ENCODE results near the gene RNF141.
A peak's percentile ranks its signal among the peaks of the same experiment; 100 is the strongest.

The RNF141 gene

DNA sequence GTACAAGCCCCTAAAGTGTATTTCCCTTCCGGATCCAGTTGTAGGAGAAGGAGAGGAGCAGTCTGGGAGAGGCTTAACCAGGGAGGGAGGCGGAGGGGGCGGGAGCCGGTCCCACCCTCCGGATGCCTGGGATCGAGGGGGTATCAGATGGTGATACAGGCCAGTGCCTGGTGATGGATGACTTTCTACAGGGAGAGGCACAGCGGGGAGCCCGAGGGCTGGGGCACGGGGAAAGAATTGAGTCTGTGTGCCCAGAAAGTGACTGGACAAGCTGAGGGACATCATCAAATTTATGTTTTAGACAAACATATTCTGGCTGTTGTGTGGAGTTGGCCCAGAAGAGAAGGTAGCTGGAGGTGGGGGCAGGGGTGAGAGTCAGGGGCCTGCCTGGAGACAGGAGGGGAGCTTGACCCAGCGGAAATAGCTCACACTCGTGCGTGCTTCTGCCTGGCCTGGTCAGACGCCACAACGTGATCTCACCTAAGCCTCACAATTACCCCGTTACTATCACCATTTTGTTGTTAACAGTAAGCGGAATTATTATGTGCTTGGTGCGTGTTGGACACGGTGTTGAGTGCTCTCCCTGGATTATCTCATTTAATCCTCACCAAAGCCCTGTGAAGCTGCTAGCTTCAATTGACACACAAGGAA lies 43.5 kb downstream of the RNF141 start:
- DNase-seq = no peak

DNA sequence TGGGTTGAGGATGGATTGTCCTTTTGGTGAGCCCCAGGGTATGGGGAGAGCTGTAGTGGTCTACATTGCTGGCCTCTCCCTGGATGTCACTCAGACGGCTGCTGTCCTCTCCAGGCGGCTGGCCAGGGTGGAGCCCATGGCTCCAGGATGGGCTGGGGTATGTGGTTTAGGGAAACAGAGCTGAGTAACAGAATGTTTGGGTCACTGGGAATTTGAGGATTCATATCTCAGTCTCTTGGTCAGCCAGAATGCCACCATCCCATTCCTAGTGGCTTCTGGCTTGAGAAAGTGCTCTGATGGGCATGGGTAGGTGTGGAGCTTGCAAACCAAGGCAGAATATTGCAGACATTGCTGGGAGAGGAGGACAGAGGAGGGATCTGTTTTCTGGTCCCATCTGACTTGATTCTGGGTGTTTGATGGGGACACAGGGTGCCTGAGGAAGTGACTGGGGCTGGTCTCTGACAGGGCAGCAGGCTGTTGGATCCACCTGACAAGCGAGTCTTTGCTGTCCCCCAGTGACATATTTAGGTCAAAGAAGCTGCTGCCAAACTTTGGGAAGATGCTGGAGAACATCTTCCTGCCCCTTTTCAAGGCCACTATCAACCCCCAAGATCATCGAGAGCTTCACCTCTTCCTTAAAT lies 44.6 kb downstream of the RNF141 start:
- DNase-seq = no peak

DNA sequence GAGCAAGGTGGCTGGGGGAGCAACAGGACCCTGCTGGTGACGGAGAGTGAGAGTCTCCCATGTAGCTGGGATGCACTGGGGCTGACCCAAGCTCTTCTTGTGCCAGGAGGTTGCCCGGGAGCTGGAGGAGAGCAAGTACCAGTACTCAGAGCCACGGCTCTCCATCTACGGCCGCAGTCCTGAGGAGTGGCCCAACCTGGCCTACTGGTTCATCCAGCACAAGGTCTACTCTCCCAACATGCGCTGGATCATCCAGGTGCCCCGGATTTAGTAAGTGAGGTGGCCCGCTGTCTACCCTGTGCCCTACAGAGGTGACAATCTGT lies 45.6 kb downstream of the RNF141 start:
- no peak for DNase-seq

DNA sequence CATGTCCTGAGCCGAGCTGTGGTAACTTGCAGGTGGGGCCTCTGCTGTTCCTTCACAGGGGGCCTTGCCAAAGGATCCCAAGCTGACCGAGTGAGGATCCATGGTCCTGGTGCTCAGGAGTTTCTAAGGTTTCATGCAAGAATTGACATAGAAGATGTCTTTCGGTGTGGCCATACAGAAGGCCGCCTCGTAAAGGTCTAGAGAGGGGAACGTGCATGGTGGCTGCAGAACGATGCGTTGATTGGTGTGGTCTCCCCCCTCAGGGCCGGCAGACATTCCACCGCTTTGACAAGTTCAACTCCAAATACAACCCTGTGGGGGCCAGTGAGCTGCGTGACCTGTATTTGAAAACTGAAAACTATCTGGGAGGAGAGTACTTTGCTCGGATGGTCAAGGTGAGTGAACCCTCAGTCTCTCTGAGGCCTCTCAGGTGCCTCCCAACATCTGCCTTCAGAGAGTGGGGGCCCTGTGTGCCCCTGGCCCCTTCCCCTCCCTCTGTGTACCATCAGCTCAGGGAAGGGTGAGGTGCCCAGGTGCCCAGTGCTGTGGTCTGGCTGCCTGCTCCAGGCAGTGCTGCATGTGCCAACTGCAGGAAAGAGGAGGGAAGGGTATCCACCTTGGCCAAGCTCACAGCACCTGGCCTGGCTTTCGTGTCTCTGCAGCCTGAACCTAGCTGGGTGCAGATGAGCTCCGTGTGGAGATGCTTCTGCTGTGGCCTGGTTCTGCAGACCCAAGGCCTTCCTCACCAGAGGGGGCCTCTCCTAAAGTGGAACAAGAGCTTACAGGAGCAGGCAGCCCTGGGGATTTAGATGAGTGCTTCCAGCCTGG lies 46.1 kb downstream of the RNF141 start:
- DNase-seq = no peak

DNA sequence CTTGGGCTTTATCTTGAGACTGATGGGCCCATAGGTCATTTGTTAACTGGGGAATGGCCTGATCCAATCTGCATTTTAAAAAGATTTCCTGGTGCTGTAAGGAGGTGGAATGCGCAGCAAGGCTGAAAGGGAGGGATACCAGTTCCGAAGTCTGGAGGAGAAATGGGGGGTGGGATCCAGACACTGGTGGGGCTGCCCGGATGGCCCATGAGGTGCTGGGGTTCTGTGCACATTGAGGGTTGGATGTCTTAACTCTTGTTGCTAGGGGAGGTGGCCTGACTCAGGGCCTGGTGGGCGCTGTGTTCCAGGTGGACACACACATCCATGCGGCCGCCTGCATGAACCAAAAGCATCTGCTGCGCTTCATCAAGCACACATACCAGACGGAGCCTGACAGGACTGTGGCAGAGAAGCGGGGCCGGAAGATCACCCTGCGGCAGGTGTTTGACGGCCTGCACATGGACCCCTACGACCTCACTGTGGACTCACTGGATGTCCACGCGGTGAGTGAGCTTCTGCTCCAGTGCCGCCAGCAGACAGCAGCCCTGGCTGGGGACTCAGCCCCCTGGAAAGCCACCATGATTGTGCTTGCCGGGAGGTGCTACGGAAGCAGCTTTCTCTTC lies 47.8 kb downstream of the RNF141 start:
- DNase-seq = no peak

DNA sequence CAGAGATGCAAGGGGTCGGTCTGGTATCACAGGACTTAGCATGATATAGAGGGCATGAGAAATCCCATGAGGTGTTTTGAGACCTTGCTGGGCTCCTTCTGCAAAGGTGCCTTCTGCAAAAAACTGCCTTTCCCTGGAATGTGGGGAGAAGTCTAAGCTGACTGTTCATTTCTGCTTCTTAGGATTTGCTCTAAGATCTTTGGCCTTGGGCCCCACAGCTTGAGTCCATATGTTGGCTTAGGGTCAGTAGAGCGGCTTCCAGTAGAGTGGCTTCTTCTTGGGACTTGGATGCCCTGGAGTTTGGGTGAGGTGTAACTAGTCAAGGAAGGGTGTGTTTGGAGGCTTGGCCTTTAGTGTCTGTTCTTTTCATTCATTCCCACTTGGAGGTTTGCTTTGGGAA lies 48.9 kb downstream of the RNF141 start:
- no peak for DNase-seq

DNA sequence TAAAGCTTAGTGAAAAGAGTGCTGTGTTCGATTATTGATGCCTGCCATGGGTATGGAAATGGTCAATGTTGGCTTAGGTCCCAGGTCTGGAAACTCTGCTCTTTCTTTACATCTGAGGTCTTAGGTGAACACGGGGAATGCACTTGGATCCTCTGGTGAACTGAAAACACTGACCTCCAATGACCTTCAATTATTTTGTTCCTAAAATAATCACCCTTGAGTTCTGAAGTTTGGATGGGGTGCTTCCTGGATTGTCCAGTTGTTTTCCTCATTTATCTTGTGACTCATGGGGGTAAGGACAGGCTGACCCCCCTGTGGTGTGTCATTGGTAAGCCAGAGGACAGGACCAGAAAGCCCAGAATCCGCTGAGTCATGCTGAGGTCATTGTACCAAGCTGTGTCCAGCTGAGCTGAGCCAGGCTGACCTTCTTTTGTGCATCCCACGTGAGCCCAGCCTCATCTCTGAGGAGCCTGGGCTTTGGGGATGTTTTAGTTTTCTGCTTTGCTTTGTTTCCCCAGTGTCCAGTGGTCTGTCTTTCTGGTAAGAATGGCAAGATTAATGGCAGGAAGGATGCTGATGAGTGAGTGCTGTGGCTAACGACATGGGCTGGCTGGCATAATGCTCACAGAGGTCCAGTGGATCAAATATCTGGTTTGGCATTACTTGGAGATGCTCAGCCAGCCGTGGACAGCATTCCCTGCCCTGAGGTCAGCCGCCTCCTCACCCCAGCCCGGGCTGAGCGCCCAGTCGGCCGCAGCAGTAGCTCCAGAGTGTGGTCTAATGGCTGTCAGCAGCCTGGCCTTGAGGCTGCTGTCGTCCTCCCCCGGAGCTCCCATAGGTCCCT lies 50.4 kb downstream of the RNF141 start:
- DNase-seq = peak; percentile 73

DNA sequence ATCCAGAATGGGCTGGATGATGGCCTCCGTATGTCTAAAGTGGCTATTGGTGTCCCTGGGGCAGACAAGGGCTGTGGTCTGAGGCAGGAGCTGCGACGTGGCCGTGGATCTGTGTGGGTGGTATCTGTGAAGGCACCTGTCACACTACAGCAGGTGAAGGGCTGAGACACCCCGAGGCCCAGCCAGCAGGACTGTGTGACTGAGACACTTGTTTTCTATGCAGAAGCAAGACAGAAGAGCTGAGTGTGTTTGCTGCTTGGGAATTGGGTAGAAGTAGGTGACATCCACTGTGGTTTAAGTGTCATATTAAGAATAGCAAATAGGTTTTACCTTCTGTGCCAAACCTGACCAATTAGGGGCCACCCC lies 51.0 kb downstream of the RNF141 start:
- DNase-seq = no peak

DNA sequence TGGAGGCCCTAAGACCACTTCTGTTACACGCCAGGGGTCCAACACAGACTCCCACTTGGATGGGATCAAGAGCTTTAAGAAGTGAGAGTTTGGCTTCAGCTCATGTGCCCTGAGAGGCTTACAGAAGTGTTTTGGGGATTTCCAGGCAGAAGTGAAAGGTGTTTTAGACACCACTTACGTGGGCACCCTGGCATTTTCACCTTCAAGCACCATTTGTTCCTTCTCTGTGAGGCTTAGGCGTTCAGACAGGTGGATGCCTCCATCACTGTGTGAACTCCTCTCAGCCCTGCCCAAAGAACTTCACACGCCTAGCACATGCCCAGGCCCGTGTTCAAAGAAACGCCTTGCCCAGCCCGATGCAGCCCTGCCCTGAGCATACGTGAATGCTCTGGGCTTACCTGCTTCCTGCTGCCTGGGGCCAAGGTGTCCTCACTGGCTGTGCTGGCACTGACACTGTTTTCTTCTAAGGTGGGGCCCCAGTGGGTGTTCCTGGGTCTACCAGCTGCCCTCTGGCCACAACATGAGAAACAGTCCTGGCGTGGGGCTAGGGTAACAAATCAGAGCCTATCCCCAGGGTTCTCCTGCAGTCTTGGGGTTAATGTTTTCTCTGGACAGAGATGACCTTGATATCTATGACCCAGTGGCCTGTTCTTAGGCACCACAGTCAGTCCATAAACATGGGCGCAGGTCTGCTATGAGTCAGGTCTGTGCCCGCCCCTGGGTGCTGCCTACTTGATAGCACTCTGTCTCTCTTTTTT lies 51.9 kb downstream of the RNF141 start:
- DNase-seq = no peak

DNA sequence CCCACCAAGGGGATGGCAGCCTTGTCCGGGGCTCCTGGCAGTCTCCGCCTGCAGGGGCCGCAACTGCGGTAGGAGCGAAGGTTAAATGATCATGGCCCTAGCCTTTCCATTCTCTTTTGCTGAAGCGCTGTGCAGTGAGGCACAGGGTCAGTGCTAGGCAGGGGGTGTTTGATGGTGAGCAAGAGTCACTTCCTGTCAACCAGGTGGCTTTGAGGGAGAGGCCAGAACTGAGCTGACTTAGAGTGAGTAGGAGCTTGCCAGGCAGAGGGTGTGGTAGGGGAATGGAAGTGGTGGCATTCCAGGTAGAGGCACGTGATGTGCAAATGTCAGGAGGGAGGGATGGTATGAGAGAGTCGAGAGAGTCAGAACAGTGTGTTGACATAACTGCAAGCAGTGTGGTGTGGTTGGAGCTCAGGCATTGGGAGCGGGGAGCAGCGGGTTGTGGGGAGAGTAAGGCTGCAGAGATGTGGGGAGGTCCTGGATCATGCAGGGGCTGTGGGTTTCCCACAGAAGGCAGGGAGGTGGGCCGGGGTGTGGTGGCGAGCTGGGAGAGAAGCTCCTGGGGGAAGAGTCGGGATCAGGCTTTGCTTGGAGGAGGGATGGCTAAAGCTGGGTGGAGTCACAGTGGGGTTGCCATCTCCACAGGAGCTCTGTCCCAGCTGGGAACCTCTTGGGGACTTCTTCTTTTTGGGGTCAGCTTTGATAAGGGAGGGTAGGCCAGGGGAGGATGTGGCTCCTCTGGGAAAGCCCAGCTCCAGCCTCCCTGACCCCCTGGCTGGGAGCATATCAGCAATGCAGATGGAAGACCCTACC lies 52.7 kb downstream of the RNF141 start:
- no peak for DNase-seq

DNA sequence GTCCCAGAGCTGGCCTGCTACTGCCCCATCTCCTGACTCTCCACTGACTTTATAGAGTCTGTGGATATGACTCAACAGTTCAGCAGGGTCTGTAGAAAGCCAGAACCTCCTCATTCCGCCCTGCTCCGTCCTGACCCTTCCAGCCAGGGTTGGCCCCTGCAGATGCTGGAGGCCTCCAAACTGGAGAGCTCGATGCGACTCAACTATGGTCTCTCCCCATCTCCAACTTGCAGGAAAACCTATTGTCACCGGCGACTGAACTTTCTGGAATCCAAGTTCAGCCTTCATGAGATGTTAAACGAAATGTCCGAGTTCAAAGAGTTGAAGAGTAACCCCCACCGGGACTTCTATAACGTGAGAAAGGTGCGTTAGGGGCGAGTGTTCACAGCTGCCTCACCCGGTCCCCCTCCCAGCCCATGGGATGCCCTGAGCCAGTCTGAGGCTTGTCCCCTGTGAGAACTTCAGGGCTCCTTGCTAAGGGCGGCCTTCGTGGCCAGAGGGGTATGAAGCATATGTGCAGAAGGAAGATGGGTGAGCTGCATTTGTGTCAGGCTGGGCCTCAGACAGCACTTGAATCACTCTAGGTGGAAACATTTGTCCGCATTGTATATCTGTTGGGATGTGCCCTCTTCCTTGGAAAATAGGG lies 53.9 kb downstream of the RNF141 start:
- no peak for DNase-seq

DNA sequence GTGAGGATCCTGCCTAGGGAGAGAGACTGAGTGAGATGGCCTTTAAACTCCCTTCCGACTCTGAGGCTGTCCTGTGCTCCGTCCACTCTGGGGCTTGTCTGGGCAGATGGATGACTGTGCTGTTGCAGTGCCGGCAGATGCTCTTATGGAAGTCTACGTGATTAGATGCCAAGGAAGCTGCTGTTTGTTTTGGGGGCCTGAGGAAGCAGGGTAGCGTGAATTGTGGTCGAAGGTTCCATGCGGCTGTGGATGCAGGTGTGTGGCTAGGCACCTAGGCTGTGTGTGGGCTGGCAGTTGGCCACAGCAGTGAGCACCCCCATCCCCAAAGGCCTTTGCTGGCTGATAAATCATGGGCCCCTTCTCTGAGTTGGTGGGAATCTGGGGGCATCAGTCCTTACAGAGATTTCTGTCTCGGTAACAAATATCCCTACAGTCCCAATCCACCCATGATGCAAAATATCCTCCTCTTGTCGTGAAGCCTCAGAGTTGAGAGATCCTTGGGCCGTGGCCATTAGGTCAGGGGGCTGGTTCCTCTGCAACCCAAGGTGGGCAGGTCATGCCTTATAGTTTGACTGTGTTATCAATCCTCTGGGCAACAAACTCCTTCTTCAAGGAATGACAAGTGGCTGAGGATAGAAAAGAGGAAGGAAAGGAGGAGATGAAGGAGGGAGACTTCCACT lies 54.7 kb downstream of the RNF141 start:
- no peak for DNase-seq

DNA sequence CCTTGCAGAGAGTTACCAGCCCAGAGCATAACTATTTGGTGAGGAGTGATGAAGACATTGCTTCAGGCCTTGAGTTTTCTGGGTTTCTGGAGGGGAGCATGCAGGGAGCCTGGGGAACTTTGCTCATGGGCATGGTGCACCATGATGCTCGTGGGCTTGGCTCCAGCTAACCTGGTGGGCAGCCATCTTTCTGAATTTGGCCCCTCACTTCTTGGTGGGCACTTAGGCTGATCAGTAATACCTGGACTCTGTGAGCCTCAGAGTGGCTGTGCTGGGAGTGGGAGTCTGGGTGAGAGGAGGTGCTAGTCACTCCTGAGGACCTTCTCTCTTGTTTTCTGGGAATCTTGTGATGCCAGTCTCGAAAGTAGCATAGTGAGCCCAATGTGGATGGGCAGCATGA lies 55.3 kb downstream of the RNF141 start:
- DNase-seq = no peak

DNA sequence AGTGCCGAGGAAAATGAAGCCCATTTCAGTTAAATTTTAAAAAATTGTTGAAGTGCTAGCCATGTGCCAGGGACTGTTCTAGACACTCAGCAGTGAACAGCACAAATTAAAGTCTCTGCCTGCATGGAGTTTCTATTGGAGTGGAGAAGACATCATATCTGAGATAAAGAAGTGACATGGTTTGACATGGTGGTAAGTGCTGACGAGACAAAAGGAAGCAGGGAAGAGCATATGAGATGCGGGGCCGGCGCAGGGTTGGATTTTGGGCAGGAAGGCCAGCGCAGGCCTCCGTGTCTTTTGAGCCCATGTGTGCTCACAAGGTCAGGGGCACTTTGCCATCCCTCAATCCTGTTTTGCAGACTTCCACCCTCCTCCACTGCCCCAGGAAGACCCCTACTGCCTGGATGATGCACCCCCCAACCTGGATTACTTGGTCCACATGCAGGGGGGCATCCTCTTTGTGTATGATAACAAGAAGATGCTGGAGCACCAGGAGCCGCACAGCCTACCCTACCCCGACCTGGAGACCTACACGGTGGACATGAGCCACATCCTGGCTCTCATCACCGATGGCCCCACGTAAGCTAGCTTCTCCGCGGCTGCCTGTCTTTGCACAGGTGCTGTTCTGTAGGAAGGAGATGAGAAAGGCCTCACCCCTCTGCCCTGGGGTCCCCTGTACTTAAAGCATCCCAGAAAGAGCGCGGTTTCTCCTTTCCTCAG lies 56.4 kb downstream of the RNF141 start:
- DNase-seq = no peak

DNA sequence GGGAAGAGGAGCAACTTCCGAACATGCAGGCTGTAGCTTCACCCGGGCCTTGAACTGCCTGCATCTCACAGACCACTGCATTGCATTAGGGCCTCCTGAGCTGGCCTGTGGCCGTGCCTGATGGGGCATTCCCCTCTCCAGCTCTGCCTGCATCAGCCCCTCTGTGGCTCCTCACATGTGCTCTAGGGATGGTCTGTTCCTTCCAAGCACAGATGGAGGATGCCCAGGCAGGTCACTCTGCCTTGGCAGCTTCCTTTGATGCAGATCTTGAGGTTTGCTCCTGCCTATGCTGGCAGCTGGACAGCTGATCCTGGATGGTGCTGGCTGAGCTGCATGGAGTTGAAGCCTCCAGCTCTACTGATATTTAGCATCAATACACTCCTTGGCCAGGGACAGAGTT lies 57.4 kb downstream of the RNF141 start:
- DNase-seq = no peak

DNA sequence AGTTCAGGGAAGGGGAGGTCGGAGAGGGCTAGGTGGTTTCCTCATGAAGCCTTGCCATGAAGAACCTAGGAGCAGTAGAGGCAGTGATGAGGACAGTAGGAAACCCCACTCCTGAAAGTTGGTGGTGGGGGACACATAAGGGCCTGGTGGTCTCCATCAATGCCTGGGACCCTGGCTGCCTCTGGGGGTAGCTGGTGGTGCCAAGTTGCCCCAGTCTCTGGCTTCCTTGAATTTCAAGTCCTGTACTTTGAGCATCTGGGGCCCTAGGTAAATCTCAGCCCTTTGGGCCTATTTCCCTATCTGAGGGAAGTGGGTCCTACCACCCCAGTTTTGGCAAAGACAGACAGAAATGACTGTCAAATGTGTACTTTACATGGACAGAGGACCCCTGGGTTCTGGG lies 57.8 kb downstream of the RNF141 start:
- DNase-seq = no peak

DNA sequence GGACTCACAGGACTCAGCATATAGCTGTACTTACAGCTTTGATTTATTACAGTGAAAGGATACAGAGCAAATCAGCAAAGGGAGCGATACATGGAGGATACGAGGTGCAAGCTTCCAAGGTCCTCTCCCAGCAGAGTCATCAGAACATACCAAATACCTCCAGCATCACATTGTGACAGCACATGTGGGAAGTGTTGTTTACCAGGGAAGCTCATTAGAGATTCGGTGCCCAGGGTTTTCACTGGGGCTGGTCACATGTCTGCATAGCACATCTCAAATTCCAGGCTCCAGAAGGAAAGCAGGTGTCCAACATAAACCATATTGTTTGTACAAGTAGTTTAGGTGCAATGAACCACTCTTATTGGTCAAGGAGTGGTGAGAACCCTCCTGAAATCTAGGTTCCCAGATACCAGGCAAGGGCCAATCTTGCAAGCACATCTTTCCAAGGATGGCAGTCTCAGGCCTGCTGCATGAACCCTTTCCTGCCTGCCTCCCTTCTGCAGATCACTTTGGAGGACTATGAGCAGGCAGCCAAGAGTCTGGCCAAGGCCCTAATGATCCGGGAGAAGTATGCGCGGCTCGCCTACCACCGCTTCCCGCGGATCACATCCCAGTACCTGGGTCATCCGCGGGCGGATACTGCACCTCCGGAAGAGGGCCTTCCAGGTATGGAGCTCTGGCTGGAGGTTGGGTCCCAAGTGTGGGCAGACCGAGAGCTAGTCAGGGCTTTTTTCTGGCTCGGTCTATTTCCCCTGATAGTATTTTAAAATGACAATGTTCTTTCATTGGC lies 59.2 kb downstream of the RNF141 start:
- DNase-seq = no peak

DNA sequence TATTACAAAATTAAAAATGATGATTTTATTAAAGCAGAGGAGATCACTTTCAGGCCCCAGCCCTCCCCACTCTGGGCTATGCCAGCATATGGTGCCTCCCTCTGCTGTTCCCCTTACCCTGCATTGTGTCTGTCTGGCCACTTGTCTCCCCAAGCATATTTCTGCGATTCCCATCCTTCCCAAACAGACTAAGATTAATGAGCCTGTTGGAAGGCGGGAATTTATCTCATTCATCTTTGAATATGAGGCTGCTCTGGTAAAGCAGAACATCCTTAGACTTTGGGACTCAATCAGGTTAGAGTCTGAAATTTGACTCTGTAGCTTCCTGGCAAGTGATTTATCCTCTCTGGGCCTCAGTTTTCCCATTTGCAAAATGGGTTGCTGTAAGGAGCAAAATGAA lies 60.2 kb downstream of the RNF141 start:
- DNase-seq = no peak

DNA sequence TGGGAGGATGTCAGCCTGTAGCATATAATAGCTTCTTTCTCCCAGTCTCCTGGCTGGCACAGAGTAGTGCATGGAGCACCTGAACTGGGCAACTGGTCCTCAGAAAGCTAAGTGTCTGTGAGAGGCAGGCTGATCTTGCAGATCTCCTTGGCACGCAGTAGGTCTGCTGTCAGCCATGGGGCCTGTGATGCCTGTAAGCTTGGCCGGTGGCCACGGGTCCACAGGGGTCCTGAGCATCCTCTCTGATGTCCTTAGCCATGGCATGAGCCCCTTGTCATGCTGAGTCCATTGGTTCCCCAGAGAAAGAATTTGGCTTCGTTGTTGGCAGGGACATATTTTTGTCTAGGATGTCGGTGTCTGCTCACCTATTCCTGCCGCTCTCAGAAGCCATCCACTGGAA lies 61.0 kb downstream of the RNF141 start:
- no peak for DNase-seq

All from fibroblast of skin of right quadriceps (primary cell).